ENCODE data around the gene TMEM119. TPM values are rescaled to one million over a fixed set of nuclear protein-coding genes. Genes with fewer than 3 reads are reported as not detected.
A peak's percentile ranks its signal among the peaks of the same experiment; 100 is the strongest.

TMEM119 gene
- total and polyA plus RNA-seq, 10 of the 15 experiments (the other 5 are each of a cell fraction or from before 2014, with no cell fraction given) = 0.11 to 0.44 (median 0.19) TPM; not detected in 5

DNA sequence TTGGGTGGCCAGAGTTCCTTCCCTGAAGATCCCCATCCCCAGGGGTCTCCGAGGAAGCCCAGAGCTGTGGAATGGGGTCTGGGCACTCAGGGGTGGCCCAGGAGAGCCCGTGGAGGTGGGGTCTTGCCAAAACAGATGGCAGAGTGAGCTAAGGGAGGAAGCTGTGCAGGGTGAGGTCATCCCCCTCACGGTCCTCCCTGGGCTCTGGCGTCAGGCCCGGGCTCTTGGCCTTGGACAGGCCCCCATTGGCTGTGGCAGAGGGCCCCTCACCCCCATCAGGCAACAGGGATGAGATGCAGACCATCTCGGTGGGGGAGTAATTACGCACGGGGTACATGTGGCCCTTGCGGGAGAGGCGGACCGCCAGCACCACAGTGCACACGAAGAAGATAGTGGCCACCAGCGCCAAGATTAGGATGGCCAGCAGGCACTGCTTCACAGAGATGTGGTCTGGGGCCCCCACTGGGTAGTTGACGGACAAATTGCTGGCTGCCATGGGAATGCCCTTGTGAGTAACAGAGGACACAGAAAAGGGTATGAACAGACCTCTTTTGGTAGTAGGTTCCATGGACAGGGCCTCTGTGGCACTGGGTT, 25.1 kb upstream of the TMEM119 start (continued):
- TF ChIP-seq, protein P1, sequence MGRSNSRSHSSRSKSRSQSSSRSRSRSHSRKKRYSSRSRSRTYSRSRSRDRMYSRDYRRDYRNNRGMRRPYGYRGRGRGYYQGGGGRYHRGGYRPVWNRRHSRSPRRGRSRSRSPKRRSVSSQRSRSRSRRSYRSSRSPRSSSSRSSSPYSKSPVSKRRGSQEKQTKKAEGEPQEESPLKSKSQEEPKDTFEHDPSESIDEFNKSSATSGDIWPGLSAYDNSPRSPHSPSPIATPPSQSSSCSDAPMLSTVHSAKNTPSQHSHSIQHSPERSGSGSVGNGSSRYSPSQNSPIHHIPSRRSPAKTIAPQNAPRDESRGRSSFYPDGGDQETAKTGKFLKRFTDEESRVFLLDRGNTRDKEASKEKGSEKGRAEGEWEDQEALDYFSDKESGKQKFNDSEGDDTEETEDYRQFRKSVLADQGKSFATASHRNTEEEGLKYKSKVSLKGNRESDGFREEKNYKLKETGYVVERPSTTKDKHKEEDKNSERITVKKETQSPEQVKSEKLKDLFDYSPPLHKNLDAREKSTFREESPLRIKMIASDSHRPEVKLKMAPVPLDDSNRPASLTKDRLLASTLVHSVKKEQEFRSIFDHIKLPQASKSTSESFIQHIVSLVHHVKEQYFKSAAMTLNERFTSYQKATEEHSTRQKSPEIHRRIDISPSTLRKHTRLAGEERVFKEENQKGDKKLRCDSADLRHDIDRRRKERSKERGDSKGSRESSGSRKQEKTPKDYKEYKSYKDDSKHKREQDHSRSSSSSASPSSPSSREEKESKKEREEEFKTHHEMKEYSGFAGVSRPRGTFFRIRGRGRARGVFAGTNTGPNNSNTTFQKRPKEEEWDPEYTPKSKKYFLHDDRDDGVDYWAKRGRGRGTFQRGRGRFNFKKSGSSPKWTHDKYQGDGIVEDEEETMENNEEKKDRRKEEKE (IDR thresholded peaks at IDR 0.05) = no peak
- TF ChIP-seq SMARCA5 (IDR thresholded peaks at IDR 0.05) = no peak
- TF ChIP-seq PML (IDR thresholded peaks at IDR 0.05; ENCODE audit: low read length) = no peak
- TF ChIP-seq MEF2A (IDR thresholded peaks at IDR 0.05; ENCODE audit: insufficient read depth, low read depth, low read length) = no peak
- no peak for TF ChIP-seq RBBP5 (conservative IDR thresholded peaks at IDR 0.05)

DNA sequence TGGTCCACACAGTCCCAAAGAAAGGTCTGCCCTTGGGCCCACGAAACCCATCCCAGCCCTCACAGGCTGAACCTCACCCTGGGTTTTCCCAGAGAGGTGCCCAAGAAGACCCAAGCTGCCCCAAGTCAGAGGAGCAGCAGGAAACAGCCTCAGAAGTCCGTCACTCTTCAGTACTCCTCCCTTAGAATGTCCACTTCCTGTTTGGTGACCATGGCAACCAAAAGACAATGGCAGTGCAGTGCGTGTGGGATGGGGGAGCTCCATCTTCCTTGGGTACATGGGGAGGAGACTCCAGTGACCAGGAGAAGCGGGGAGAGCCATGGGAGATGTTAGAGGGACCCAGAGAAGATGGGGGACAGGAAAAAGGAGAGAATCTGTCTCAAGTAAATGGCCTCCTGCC, 24.5 kb upstream of the TMEM119 start:
- WGBS (ENCODE audit: insufficient coverage, insufficient replicate concordance, low lambda C conversion rate, missing lambda C conversion rate) = 28% methylated on average over 4 of the region's 4 CpGs
- Histone ChIP-seq H4K20me1 (ENCODE audit: control insufficient read depth, insufficient read depth) (no peaks in the 10 kb centered on the region), H3K4me2 (ENCODE audit: control insufficient read depth, insufficient read depth) (no peak overlapping the region), H3K4me1 (ENCODE audit: control insufficient read depth, insufficient read depth, low read length) (peaks cover 25% of the 10 kb centered on the region), H3K9ac (ENCODE audit: control insufficient read depth, insufficient read depth, low read length) (no peak overlapping the region), H3K4me3 (no peak overlapping the region), H2AFZ (ENCODE audit: control insufficient read depth, low read depth, low read length) (no peak overlapping the region; the same call in 1 of the 2 replicates), H3K36me3 (ENCODE audit: control insufficient read depth in 2 of 2, insufficient read depth in 2 of 2, low read length in 1 of 2) (peaks cover 3 to 14% of the 10 kb centered on the region in 2 experiments; a peak in 3 of 4 replicates), H3K9me3 (replicated peaks; ENCODE audit: control insufficient read depth, insufficient read depth, low read length) (no peaks in the 10 kb centered on the region; the same call in 2 of the 3 replicates), H3K79me2 (ENCODE audit: control insufficient read depth, insufficient read depth, low read length) (no peaks in the 10 kb centered on the region), H3K27me3 (replicated peaks in 1 of 2; ENCODE audit: control insufficient read depth in 2 of 2, insufficient read depth in 2 of 2, low read length in 1 of 2) (no peaks in the 10 kb centered on the region), H3K27ac (ENCODE audit: control insufficient read depth, insufficient read depth) (peak overlapping the region; percentile 15; the same call in 1 of the 2 replicates)
- CTCF ChIA-PET = interaction anchor here (0.7 to 17.2 kb wide), 4 partner anchors 14 to 1215 kb away, joined by 3 to 866 read pairs (median 80); partner anchors contain the start of genes ISCU, SART3 and SELPLG
- RAD21 ChIA-PET (ENCODE audit: unreplicated experiment) = interaction anchor here (1.0 to 15.9 kb wide), 4 partner anchors 12 to 181 kb away, joined by 4 to 633 read pairs (median 114); partner anchors contain the start of genes ISCU, SART3 and SELPLG
- no peak for DNase-seq (ENCODE audit: low read depth, low spot score)
- POLR2A ChIA-PET = interaction anchor here (0.9 to 8.2 kb wide), 3 partner anchors 11 to 54 kb away, joined by 3 to 211 read pairs (median 5); partner anchors contain the start of genes ISCU and SELPLG
- ATAC-seq = peak; percentile 47
- BruUV-seq (replicated peaks) = TSS peak; percentile 43
- in situ Hi-C loops (cut with MboI) = no loop called here
- intact Hi-C loops (cut with micrococcal nuclease; ENCODE audit: unreplicated experiment) = no loop called here
- FAIRE-seq = peak; percentile 66
- SMC1A ChIA-PET (ENCODE audit: uncharacterized antibody, unreplicated experiment) = interaction anchor here (0.6 to 11.4 kb wide), 7 partner anchors 14 to 181 kb away, joined by 3 to 718 read pairs (median 3); partner anchors contain the start of genes ISCU and SART3
- TF ChIP-seq BACH1 (IDR thresholded peaks at IDR 0.05; ENCODE audit: borderline replicate concordance) (no peak), MXI1 (IDR thresholded peaks at IDR 0.05; ENCODE audit: low read depth, low read length) (0 out of 2 replicates have a peak, but pooled peaks have one; percentile 32), YY1 (IDR thresholded peaks at IDR 0.05; ENCODE audit: low read depth, low read length) (peak; percentile 45), POLR2AphosphoS5 (IDR thresholded peaks at IDR 0.05; ENCODE audit: low read length) (no peak), HDGF (IDR thresholded peaks at IDR 0.05) (no peak), SREBF2 (IDR thresholded peaks at IDR 0.05; ENCODE audit: low read length) (no peak), BMI1 (IDR thresholded peaks at IDR 0.05; ENCODE audit: borderline replicate concordance) (peak; percentile 92)
- TF ChIP-seq, protein P2, sequence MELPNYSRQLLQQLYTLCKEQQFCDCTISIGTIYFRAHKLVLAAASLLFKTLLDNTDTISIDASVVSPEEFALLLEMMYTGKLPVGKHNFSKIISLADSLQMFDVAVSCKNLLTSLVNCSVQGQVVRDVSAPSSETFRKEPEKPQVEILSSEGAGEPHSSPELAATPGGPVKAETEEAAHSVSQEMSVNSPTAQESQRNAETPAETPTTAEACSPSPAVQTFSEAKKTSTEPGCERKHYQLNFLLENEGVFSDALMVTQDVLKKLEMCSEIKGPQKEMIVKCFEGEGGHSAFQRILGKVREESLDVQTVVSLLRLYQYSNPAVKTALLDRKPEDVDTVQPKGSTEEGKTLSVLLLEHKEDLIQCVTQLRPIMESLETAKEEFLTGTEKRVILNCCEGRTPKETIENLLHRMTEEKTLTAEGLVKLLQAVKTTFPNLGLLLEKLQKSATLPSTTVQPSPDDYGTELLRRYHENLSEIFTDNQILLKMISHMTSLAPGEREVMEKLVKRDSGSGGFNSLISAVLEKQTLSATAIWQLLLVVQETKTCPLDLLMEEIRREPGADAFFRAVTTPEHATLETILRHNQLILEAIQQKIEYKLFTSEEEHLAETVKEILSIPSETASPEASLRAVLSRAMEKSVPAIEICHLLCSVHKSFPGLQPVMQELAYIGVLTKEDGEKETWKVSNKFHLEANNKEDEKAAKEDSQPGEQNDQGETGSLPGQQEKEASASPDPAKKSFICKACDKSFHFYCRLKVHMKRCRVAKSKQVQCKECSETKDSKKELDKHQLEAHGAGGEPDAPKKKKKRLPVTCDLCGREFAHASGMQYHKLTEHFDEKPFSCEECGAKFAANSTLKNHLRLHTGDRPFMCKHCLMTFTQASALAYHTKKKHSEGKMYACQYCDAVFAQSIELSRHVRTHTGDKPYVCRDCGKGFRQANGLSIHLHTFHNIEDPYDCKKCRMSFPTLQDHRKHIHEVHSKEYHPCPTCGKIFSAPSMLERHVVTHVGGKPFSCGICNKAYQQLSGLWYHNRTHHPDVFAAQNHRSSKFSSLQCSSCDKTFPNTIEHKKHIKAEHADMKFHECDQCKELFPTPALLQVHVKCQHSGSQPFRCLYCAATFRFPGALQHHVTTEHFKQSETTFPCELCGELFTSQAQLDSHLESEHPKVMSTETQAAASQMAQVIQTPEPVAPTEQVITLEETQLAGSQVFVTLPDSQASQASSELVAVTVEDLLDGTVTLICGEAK (IDR thresholded peaks at IDR 0.05; ENCODE audit: borderline replicate concordance) = peak; percentile 28; the same call in 1 of the 2 replicates
- TF ChIP-seq, protein P3, sequence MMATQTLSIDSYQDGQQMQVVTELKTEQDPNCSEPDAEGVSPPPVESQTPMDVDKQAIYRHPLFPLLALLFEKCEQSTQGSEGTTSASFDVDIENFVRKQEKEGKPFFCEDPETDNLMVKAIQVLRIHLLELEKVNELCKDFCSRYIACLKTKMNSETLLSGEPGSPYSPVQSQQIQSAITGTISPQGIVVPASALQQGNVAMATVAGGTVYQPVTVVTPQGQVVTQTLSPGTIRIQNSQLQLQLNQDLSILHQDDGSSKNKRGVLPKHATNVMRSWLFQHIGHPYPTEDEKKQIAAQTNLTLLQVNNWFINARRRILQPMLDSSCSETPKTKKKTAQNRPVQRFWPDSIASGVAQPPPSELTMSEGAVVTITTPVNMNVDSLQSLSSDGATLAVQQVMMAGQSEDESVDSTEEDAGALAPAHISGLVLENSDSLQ (IDR thresholded peaks at IDR 0.05) = peak; percentile 57; the same call in 1 of the 2 replicates

Measured in GM12878 (cell line).